HFFc6 (cell line): Measurements from ENCODE around the gene PLPP6. TPM values are rescaled to one million over a fixed set of nuclear protein-coding genes. Genes with fewer than 3 reads are reported as not detected.

ENCODE experiments used
- DNase-seq: peaks from one replicate; pipeline ENCODE4 v3.0.0-alpha.2; 2018
- H3K27ac Mint-ChIP-seq: 2 replicates; pipeline ENCODE4 v1.8.0; 2020; ENCODE audit warnings: mild to moderate bottlenecking, mixed read lengths
- H3K27me3 Mint-ChIP-seq: 2 replicates; pipeline ENCODE4 v1.8.0; 2021; ENCODE audit warnings: mild to moderate bottlenecking, moderate library complexity, mixed read lengths; ENCODE audit not compliant: insufficient read depth
- H3K36me3 Mint-ChIP-seq: 2 replicates; pipeline ENCODE4 v1.8.0; 2021; ENCODE audit warnings: low read depth, mixed read lengths
- H3K4me1 Mint-ChIP-seq: 2 replicates; pipeline ENCODE4 v1.8.0; 2020; ENCODE audit warnings: low read depth, mixed read lengths
- H3K4me3 Mint-ChIP-seq: 2 replicates; pipeline ENCODE4 v1.8.0; 2020; ENCODE audit warnings: mild to moderate bottlenecking, moderate library complexity, mixed read lengths
- H3K9me3 Mint-ChIP-seq: 2 replicates; pipeline ENCODE4 v1.8.0; 2020; ENCODE audit warnings: mild to moderate bottlenecking, mixed read lengths
- CTCF ChIP-seq: fragments of 200-600 bp; sonication (generic); IDR thresholded peaks from 2 replicates; pipeline ENCODE4 v1.5.0; 2021; ENCODE audit warnings: antibody characterized with exemption, mild to moderate bottlenecking
- total RNA-seq, 6 experiments: library from RNA; stranded (reverse); fragmentation: NEBNext Ultra II Directional; extraction: Animal tissue kit (Norgen Biotek cat#: 25700); gene quantifications; 2 replicates in 1 of 6; 3 replicates in 5 of 6; pipeline ENCODE4 v1.2.3, GENCODE V29; 2021

PLPP6 gene
- total RNA-seq, 6 experiments from 2014 or later = 5.0 to 6.8 (median 5.9) TPM

GRCh38 chr9:4669890-4670289 is 7.8 kb downstream of the PLPP6 start:
- Mint-ChIP-seq H3K9me3 (no peaks in the 10 kb centered on the region), H3K27me3 (no peaks in the 10 kb centered on the region; the same call in 1 of the 2 replicates), H3K36me3 (no peaks in the 10 kb centered on the region), H3K27ac (no peak overlapping the region), H3K4me1 (peaks cover 25% of the 10 kb centered on the region), H3K4me3 (no peak overlapping the region)
- no peak for DNase-seq
- TF ChIP-seq CTCF = no peak

GRCh38 chr9:4670591-4670990 is 8.5 kb downstream of the PLPP6 start:
- TF ChIP-seq CTCF = no peak
- peaks cover 25% of the 10 kb centered on the region for H3K4me1 Mint-ChIP-seq
- no peaks in the 10 kb centered on the region for H3K36me3 Mint-ChIP-seq
- H3K27me3 Mint-ChIP-seq = no peaks in the 10 kb centered on the region; the same call in 1 of the 2 replicates
- H3K4me3 Mint-ChIP-seq = no peak overlapping the region
- H3K27ac Mint-ChIP-seq = no peak overlapping the region
- H3K9me3 Mint-ChIP-seq = no peaks in the 10 kb centered on the region
- no peak for DNase-seq

- Mint-ChIP-seq H3K27me3 (no peaks in the 10 kb centered on the region; the same call in 1 of the 2 replicates), H3K36me3 (no peaks in the 10 kb centered on the region), H3K4me1 (peaks cover 15% of the 10 kb centered on the region), H3K9me3 (no peaks in the 10 kb centered on the region), H3K4me3 (no peak overlapping the region), H3K27ac (no peak overlapping the region)
- DNase-seq = no peak
- no peak for TF ChIP-seq CTCF
Observed at GRCh38 chr9:4671737-4672136, 9.6 kb downstream of the PLPP6 start.

DNA sequence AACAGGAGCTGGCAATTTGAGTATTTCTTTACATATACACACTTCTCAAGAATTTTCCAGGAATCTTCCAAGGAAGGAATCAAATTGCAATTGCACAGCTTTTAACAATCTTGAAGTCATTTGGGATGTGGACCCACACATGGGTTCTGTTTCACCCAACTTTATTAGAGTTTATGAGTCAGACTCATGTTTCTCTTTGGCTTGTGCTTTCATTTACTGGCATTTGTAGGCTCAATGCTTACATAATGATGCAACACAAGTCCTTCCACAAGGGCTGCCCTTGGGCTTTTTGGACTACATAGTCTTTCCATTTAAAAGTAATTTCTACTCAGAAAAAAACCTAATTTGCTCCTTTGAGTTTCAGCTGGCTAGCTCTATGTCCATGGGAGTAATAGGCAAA is 12.7 kb downstream of the PLPP6 start:
- peaks cover 14% of the 10 kb centered on the region for H3K4me1 Mint-ChIP-seq
- no peaks in the 10 kb centered on the region for H3K36me3 Mint-ChIP-seq
- no peaks in the 10 kb centered on the region for H3K9me3 Mint-ChIP-seq

DNA sequence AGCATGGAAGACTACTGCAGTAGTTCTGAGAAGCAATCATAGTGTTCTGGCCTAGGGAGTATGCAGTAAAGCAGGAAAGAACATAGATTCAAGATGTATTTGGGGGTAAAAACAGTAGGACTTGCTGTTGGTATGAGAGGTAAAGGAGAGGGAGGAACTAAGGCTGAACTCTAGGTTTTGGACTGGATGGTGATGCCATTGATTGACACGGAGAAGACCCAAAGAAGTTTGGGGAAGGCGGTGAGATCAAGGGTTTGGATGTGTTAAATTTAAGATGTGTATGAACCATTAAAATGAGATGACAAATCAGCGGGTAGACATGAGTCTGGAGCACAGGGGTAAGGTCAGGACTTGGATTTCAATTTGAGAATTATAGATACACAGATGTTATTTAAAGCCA is 15.3 kb downstream of the PLPP6 start:
- Mint-ChIP-seq H3K27ac (no peak overlapping the region), H3K9me3 (no peaks in the 10 kb centered on the region), H3K27me3 (no peaks in the 10 kb centered on the region), H3K36me3 (no peaks in the 10 kb centered on the region), H3K4me1 (peaks cover 14% of the 10 kb centered on the region), H3K4me3 (no peak overlapping the region)
- no peak for TF ChIP-seq CTCF
- no peak for DNase-seq

More for the DNA sequence above, 12.7 kb downstream of the PLPP6 start:
- peak; percentile 95 for DNase-seq
- TF ChIP-seq CTCF = no peak; the same call in 1 of the 2 replicates
- Mint-ChIP-seq H3K4me3 (peak overlapping the region; percentile 11; the same call in 1 of the 2 replicates), H3K27me3 (no peaks in the 10 kb centered on the region), H3K27ac (peak overlapping the region; percentile 50)
